Ishikawa (cell line): ENCODE data around the gene HMBS.

Source experiments
- CEBPB ChIP-seq: IDR thresholded peaks from 2 replicates; pipeline ENCODE4 v1.6.1; 2012
- CREB1 ChIP-seq: IDR thresholded peaks from 2 replicates; pipeline ENCODE4 v1.6.1; 2012; ENCODE audit warnings: low read depth
- EGR1 ChIP-seq: IDR thresholded peaks from 2 replicates; pipeline ENCODE4 v1.6.1; 2012
- EP300 ChIP-seq: IDR thresholded peaks from 2 replicates; pipeline ENCODE4 v1.6.1; 2012; ENCODE audit warnings: borderline replicate concordance
- FOXM1 ChIP-seq: IDR thresholded peaks from 2 replicates; pipeline ENCODE4 v1.6.1; 2012; ENCODE audit warnings: low read depth, borderline replicate concordance
- MAX ChIP-seq: IDR thresholded peaks from 2 replicates; pipeline ENCODE4 v1.6.1; 2012
- NFIC ChIP-seq: IDR thresholded peaks from 2 replicates; pipeline ENCODE4 v1.6.1; 2012
- RAD21 ChIP-seq: IDR thresholded peaks from 2 replicates; pipeline ENCODE4 v1.6.1; 2012; ENCODE audit warnings: low read depth
- REST ChIP-seq: IDR thresholded peaks from 2 replicates; pipeline ENCODE4 v1.6.1; 2012; ENCODE audit warnings: low read depth, mild to moderate bottlenecking
- TAF1 ChIP-seq: IDR thresholded peaks from 2 replicates; pipeline ENCODE4 v1.6.1; 2012; ENCODE audit warnings: low read depth, mild to moderate bottlenecking
- TCF12 ChIP-seq: IDR thresholded peaks from 2 replicates; pipeline ENCODE4 v1.6.1; 2012; ENCODE audit warnings: low read depth
- TEAD4 ChIP-seq: IDR thresholded peaks from 2 replicates; pipeline ENCODE4 v1.6.1; 2012
- USF1 ChIP-seq: IDR thresholded peaks from 2 replicates; pipeline ENCODE4 v1.6.1; 2012
- YY1 ChIP-seq: IDR thresholded peaks from 2 replicates; pipeline ENCODE4 v1.6.1; 2012; ENCODE audit warnings: low read depth
- ZBTB7A ChIP-seq: IDR thresholded peaks from 2 replicates; pipeline ENCODE4 v1.6.1; 2012; ENCODE audit warnings: low read depth

The HMBS gene

GRCh38 chr11:119078675-119079420 is 5.8 kb upstream of the HMBS start:
- TF ChIP-seq TCF12 (no peak), MAX (no peak), EP300 (no peak), CEBPB (no peak), USF1 (no peak), TEAD4 (no peak), REST (no peak), CREB1 (no peak), TAF1 (no peak), EGR1 (no peak)

DNA sequence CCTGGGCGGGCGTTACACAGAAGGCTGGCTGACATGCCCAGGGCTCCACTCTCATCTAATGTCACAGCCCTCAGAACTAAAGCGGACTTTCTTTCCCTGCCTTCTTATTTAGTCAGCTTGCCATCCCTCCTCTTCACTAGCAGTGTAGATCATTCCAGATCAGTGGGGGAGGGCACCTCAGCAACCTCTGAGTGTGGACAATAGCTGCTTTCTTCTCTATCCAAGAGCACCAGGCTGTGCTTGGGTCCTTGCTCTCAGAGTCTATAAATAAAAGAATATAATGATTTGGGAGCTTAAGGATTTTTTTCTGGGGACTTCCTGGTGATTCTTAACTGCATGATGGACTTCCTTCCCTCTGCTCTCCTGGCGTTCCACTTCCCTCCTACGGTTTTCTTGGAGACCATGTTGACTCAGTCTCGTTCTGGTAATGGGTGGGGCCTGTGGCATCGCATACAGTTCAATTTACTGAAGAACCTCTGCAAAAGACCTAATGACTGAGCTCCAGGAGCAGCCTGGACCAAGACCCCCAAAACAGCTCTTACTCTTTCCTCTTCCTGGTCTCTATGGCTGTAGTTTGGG is 2.9 kb upstream of the HMBS start:
- TF ChIP-seq EP300 (no peak), TEAD4 (no peak), FOXM1 (no peak), REST (no peak), RAD21 (no peak), NFIC (no peak), TCF12 (no peak), ZBTB7A (no peak), CEBPB (no peak), USF1 (no peak), YY1 (no peak), TAF1 (no peak), MAX (no peak), EGR1 (no peak), CREB1 (no peak)

DNA sequence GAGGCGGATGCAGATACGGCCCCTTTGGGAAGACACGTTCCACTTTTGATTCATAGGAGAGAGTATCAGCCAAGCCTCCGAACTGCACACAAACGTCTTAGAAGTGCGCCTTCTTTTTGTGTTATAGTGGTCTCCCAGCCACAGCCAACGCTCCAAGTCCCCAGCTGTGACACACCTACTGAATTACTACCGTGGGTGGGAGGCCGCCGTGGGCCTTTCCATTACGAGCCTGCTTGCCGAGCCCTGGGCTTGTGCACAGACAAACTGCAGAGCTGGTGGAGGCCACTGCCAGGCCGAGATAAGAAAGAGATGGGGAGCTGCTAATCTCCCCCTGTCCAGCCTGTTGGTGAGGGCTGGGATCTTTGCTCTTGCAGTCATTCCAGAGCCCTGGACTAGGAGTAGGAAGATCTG is 761 bp downstream of the HMBS start:
- TF ChIP-seq EGR1 = no peak
- TF ChIP-seq CEBPB = no peak
- TF ChIP-seq RAD21 = no peak
- TF ChIP-seq USF1 = no peak
- TF ChIP-seq MAX = no peak
- no peak for TF ChIP-seq YY1
- TF ChIP-seq TAF1 = no peak
- no peak for TF ChIP-seq CREB1
- no peak for TF ChIP-seq FOXM1
- TF ChIP-seq ZBTB7A = no peak
- TF ChIP-seq TCF12 = no peak
- TF ChIP-seq REST = no peak
- no peak for TF ChIP-seq TEAD4
- TF ChIP-seq NFIC = no peak

GRCh38 chr11:119087123-119087522 is 2.4 kb downstream of the HMBS start:
- TF ChIP-seq NFIC = no peak
- TF ChIP-seq ZBTB7A = no peak
- TF ChIP-seq CREB1 = no peak
- TF ChIP-seq YY1 = no peak
- TF ChIP-seq RAD21 = no peak
- no peak for TF ChIP-seq FOXM1
- no peak for TF ChIP-seq TCF12
- TF ChIP-seq CEBPB = no peak
- TF ChIP-seq TAF1 = no peak
- no peak for TF ChIP-seq REST
